ENCODE measurements around the gene TP63.

- TF ChIP-seq CTCF (IDR thresholded peaks at IDR 0.05) (no peak), POLR2A (IDR thresholded peaks at IDR 0.05) (no peak)
Observed at GRCh38 chr3:189586941-189587663, 44.1 kb upstream of the TP63 start.
